ENCODE measurements around the gene NUP62. TPM values are rescaled to one million over a fixed set of nuclear protein-coding genes. Genes with fewer than 3 reads are reported as not detected.

Gene NUP62
- total RNA-seq, 6 donors from 2014 or later, result 34.7 to 44.4 (median 40.1) TPM

- TF ChIP-seq POLR2AphosphoS5 (IDR thresholded peaks at IDR 0.05), result no peak
- no peak for TF ChIP-seq POLR2A (IDR thresholded peaks at IDR 0.05)
- TF ChIP-seq, protein P1, sequence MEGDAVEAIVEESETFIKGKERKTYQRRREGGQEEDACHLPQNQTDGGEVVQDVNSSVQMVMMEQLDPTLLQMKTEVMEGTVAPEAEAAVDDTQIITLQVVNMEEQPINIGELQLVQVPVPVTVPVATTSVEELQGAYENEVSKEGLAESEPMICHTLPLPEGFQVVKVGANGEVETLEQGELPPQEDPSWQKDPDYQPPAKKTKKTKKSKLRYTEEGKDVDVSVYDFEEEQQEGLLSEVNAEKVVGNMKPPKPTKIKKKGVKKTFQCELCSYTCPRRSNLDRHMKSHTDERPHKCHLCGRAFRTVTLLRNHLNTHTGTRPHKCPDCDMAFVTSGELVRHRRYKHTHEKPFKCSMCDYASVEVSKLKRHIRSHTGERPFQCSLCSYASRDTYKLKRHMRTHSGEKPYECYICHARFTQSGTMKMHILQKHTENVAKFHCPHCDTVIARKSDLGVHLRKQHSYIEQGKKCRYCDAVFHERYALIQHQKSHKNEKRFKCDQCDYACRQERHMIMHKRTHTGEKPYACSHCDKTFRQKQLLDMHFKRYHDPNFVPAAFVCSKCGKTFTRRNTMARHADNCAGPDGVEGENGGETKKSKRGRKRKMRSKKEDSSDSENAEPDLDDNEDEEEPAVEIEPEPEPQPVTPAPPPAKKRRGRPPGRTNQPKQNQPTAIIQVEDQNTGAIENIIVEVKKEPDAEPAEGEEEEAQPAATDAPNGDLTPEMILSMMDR (IDR thresholded peaks at IDR 0.05), result no peak
- TF ChIP-seq EP300 (IDR thresholded peaks at IDR 0.05), result no peak
- no peak for DNase-seq
- 50 to 52% methylated on average over 6 of the region's 6 CpGs for WGBS, 2 donors
Observed at GRCh38 chr19:49904136-49904535, 25.2 kb downstream of the NUP62 start.

DNA sequence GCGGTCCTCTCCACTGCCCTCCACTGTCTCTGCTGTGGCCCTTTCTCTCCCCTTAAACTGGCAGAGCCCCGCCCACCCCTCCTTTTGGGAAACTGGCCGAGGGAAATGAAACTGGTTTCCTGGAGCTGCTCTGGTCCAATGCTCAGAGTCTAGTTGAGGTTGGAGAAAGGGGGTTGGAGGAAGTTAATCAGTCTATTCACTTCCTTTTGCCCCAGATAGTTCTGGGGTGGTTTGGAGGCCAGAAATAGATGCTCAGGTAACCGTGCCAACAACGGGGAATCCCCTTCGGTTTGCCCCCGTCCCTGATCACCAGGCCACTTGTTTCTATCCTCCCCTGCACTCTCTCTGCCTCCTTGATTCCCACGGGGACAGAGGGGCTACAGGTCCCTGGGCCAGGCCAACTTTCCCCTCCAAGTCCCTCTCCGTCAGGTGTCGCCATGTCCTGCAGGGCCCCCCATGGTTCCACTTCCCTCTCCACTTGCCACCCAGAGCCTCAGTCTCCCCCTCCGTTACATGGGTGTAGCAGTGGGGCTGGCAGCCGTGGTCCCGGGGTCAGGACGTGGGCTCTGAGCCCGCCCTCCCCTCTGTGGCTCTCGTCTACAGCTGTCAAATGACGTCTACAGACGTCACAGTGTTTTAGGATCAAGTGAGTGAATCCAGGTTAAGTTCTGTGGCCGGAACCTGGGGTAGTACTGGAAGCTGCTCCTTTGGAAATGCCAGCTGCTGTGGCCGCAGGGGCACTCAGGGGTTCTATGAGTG, 32.3 kb downstream of the NUP62 start, which contains the start of gene IL4I1:
IL4I1 (minus strand) TSS at position 25 of the 759 bp plus-strand sequence. CDS start 727 bp downstream, outside the sequence.
- Histone ChIP-seq H3K4me3 (peak within 1 kb of the TSS in 2 of 4 donors; percentile 18 to 26), H3K36me3 (no peaks in the 10 kb centered on the region)

More at GRCh38 chr19:49904136-49904535, 25.2 kb downstream of the NUP62 start:
- Histone ChIP-seq H3K4me1 (peaks cover 0 to 7% (median 0%) of the 10 kb centered on the region in 4 donors), H3K27ac (no peak overlapping the region), H3K4me3 (no peak overlapping the region), H3K36me3 (peaks cover 0 to 33% (median 16%) of the 10 kb centered on the region in 4 donors), H3K9me3 (no peaks in the 10 kb centered on the region), H3K27me3 (no peaks in the 10 kb centered on the region)
- ATAC-seq (ENCODE audit: low FRiP score in 2 of 2), result no peak

GRCh38 chr19:49895566-49896297, 33.6 kb downstream of the NUP62 start:
- H3K4me1 ChIP-seq, result peaks cover 17 to 21% (median 20%) of the 10 kb centered on the region in 4 donors
- peaks cover 0 to 3% (median 0%) of the 10 kb centered on the region in 4 donors for H3K27me3 ChIP-seq
- DNase-seq, result peak in 1 of 2 donors; percentile 72
- no peak for TF ChIP-seq POLR2A (IDR thresholded peaks at IDR 0.05)
- no peak for TF ChIP-seq EP300 (IDR thresholded peaks at IDR 0.05)
- TF ChIP-seq, protein P1 (IDR thresholded peaks at IDR 0.05), result no peak
- ATAC-seq (ENCODE audit: low FRiP score in 2 of 2), result no peak
- H3K9me3 ChIP-seq, result no peaks in the 10 kb centered on the region
- H3K27ac ChIP-seq, result peak overlapping the region in 1 of 4 donors; percentile 71
- no peaks in the 10 kb centered on the region for H3K36me3 ChIP-seq
- WGBS, 2 donors, result 76 to 83% methylated on average over 13 to 16 of the region's 17 CpGs
- no peak overlapping the region for H3K4me3 ChIP-seq

More for the DNA sequence above, 32.3 kb downstream of the NUP62 start, which contains the start of gene IL4I1:
- H3K9me3 ChIP-seq, result no peaks in the 10 kb centered on the region
- peak in 1 of 2 donors; percentile 54 for DNase-seq
- peaks cover 17 to 21% (median 18%) of the 10 kb centered on the region in 4 donors for H3K4me1 ChIP-seq
- no peaks in the 10 kb centered on the region for H3K27me3 ChIP-seq
- 21 to 36% methylated on average over 10 to 18 of the region's 20 CpGs for WGBS, 2 donors
- TF ChIP-seq POLR2A (IDR thresholded peaks at IDR 0.05), result peak in 1 of 4 donors; percentile 44
- no peak for TF ChIP-seq POLR2AphosphoS5 (IDR thresholded peaks at IDR 0.05)
- H3K27ac ChIP-seq, result peak within 1 kb of the TSS; percentile 67 to 80 (median 74)
- ATAC-seq (ENCODE audit: low FRiP score in 2 of 2), result peak in 1 of 2 donors; percentile 63

DNA sequence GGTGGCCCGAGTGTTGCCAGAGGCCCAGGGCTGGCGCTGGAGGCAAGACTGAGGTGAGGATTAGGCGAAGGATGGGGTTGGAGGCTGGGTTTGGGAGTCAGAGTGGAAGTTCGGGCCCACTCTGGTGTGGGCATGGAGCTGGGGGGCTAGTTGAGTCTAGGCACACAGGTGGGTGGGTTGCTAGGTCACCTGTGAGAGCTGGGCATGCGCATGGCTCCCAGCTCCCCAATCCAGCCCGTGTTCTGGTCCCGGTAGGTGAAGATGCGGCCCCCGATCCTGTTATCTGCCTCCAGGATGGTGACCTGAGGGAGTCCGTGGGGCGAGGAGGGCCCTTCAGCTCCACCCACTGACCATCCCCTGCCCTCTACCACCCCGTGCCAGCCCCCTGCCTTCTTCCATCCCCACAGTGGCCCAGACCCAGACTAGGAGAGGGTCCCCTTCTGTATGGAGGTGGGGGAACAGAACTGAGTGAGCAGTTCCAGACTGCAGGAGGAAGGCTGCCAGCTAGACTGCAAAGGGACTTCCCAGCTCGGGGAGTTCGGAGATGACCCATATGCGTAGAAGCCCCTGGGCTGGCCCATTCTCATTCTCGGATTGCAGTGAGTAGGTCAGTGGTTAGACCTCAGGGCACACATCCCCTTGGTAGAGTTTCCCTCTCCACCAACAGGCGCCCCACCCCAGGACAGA, 34.3 kb downstream of the NUP62 start:
- H3K27me3 ChIP-seq, result peaks cover 0 to 3% (median 0%) of the 10 kb centered on the region in 4 donors
- H3K4me1 ChIP-seq, result peaks cover 23 to 29% (median 27%) of the 10 kb centered on the region in 4 donors
- TF ChIP-seq, protein P1 (IDR thresholded peaks at IDR 0.05), result no peak
- TF ChIP-seq POLR2AphosphoS5 (IDR thresholded peaks at IDR 0.05) (no peak), EP300 (IDR thresholded peaks at IDR 0.05) (no peak), POLR2A (IDR thresholded peaks at IDR 0.05) (no peak)
- no peak overlapping the region for H3K4me3 ChIP-seq
- no peak for DNase-seq
- no peaks in the 10 kb centered on the region for H3K9me3 ChIP-seq
- H3K27ac ChIP-seq, result no peak overlapping the region
- WGBS, 2 donors, result 80 to 88% methylated on average over 11 to 17 of the region's 17 CpGs
- no peak for ATAC-seq (ENCODE audit: low FRiP score in 2 of 2)
- H3K36me3 ChIP-seq, result no peaks in the 10 kb centered on the region
